Measurements from ENCODE around the gene COL16A1. TPM values are rescaled to one million over a fixed set of nuclear protein-coding genes. Genes with fewer than 3 reads are reported as not detected.

COL16A1 gene
- total RNA-seq, 3 donors from 2014 or later = 11.2 to 62.9 (median 19.3) TPM

GRCh38 chr1:31731049-31731565 lies 27.3 kb upstream of the COL16A1 start:
- DNase-seq = no peak
- Histone ChIP-seq H3K4me3 (no peak overlapping the region), H3K4me1 (ENCODE audit: low read depth) (no peaks in the 10 kb centered on the region), H3K36me3 (ENCODE audit: low read depth) (no peaks in the 10 kb centered on the region), H3K9me3 (no peaks in the 10 kb centered on the region)
- ATAC-seq = no peak
- intact Hi-C loops (cut with DNase I, micrococcal nuclease) = no loop called here
- no peak for TF ChIP-seq CTCF (IDR thresholded peaks at IDR 0.05)

- Histone ChIP-seq H3K4me3 (no peak overlapping the region), H3K9me3 (no peaks in the 10 kb centered on the region), H3K4me1 (ENCODE audit: low read depth) (no peaks in the 10 kb centered on the region), H3K36me3 (ENCODE audit: low read depth) (no peaks in the 10 kb centered on the region)
- ATAC-seq (no peak), DNase-seq (no peak)
- intact Hi-C loops (cut with DNase I, micrococcal nuclease) = no loop called here
- TF ChIP-seq CTCF (IDR thresholded peaks at IDR 0.05) = no peak
Measured at GRCh38 chr1:31730336-31731048, 26.7 kb upstream of the COL16A1 start.

GRCh38 chr1:31727849-31728248 lies 24.0 kb upstream of the COL16A1 start:
- Histone ChIP-seq H3K4me3 (no peak overlapping the region), H3K4me1 (ENCODE audit: low read depth) (no peaks in the 10 kb centered on the region), H3K9me3 (no peaks in the 10 kb centered on the region), H3K36me3 (ENCODE audit: low read depth) (no peaks in the 10 kb centered on the region)
- TF ChIP-seq CTCF (IDR thresholded peaks at IDR 0.05) = no peak
- ATAC-seq (no peak), DNase-seq (no peak)
- intact Hi-C loops (cut with DNase I, micrococcal nuclease) = no loop called here

GRCh38 chr1:31727195-31727594 lies 23.4 kb upstream of the COL16A1 start:
- intact Hi-C loops (cut with DNase I, micrococcal nuclease) = no loop called here
- H3K4me1 ChIP-seq (ENCODE audit: low read depth) = no peaks in the 10 kb centered on the region
- H3K36me3 ChIP-seq (ENCODE audit: low read depth) = no peaks in the 10 kb centered on the region
- no peak overlapping the region for H3K4me3 ChIP-seq
- ATAC-seq (no peak), DNase-seq (no peak)
- TF ChIP-seq CTCF (IDR thresholded peaks at IDR 0.05) = no peak
- no peaks in the 10 kb centered on the region for H3K9me3 ChIP-seq

GRCh38 chr1:31726715-31727114 lies 22.9 kb upstream of the COL16A1 start:
- no peak for TF ChIP-seq CTCF (IDR thresholded peaks at IDR 0.05)
- Histone ChIP-seq H3K4me1 (ENCODE audit: low read depth) (no peaks in the 10 kb centered on the region), H3K36me3 (ENCODE audit: low read depth) (no peaks in the 10 kb centered on the region), H3K4me3 (no peak overlapping the region), H3K9me3 (no peaks in the 10 kb centered on the region)
- ATAC-seq (no peak), DNase-seq (no peak)
- intact Hi-C loops (cut with DNase I, micrococcal nuclease) = no loop called here
